Mucosa of rectum (tissue), 2 donors: ENCODE data around the gene TEAD1.

Source experiments
- H3K27ac ChIP-seq, 2 donors: one replicate each; pipeline ENCODE4 v1.7.0; 2013; ENCODE audit warnings: inconsistent platforms in 2 of 2, low read depth in 2 of 2, low read length in 2 of 2
- H3K27me3 ChIP-seq, 2 donors: one replicate each; pipeline ENCODE4 v1.7.0; 2013; ENCODE audit warnings: low read length in 2 of 2; ENCODE audit not compliant: control insufficient read depth in 2 of 2, insufficient read depth in 2 of 2
- H3K36me3 ChIP-seq, 2 donors: one replicate each; pipeline ENCODE4 v1.7.0; 2013; ENCODE audit warnings: low read length in 2 of 2; ENCODE audit not compliant: control insufficient read depth in 2 of 2, insufficient read depth in 2 of 2
- H3K4me1 ChIP-seq, 2 donors: one replicate each; pipeline ENCODE4 v1.7.0; 2013; ENCODE audit warnings: low read length in 2 of 2, mild to moderate bottlenecking in 1 of 2; ENCODE audit not compliant: control insufficient read depth in 2 of 2, insufficient read depth in 2 of 2
- H3K4me3 ChIP-seq, 2 donors: one replicate each; pipeline ENCODE4 v1.7.0; 2013; ENCODE audit warnings: low read length in 2 of 2
- H3K9ac ChIP-seq, 2 donors: one replicate each; pipeline ENCODE4 v1.7.0; 2013; ENCODE audit warnings: low read length in 2 of 2, low read depth in 1 of 2, mild to moderate bottlenecking in 1 of 2
- H3K9me3 ChIP-seq, 2 donors: one replicate each; pipeline ENCODE4 v1.7.0; 2013; ENCODE audit warnings: low read length in 2 of 2; ENCODE audit not compliant: control insufficient read depth in 2 of 2
- donor health status: healthy.
- donor health status: Normal muscosa, but diverticular disease.

TEAD1 gene

DNA sequence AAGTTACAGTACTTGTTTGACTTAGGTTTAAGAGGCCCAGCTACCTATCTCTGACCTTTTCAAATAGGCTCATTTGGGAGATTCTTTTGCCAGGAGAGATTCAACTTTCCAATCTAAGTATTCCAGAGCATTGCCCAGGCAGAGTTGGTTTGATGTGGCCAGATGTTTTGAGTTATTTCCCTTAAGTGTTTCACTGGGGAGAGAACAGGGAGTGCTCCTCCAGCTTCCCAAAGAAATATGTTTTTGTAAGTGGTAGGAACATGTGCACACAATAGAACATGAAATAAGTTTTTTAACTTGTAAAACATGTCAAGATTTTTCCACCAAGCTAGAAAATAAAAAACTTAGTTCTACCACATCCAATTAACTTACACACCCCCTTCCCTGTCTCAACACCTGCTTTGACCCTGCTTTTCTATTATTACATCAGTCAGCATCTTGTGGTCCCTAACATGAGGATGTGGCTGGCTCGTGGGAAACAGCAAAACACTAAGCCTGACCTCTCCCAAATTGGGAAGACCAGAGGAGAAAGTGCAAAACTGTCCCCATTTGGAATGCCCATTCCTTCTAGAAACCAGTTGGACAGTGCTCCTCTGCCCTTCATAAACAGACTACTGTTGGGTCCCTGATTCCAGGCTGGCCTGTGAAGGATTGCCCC lies 264.5 kb downstream of the TEAD1 start:
- Histone ChIP-seq H3K4me3 (no peak overlapping the region), H3K9me3 (no peaks in the 10 kb centered on the region), H3K4me1 (no peaks in the 10 kb centered on the region), H3K27ac (no peak overlapping the region), H3K27me3 (no peaks in the 10 kb centered on the region), H3K36me3 (peaks cover 0 to 11% of the 10 kb centered on the region in 2 donors), H3K9ac (no peak overlapping the region)

DNA sequence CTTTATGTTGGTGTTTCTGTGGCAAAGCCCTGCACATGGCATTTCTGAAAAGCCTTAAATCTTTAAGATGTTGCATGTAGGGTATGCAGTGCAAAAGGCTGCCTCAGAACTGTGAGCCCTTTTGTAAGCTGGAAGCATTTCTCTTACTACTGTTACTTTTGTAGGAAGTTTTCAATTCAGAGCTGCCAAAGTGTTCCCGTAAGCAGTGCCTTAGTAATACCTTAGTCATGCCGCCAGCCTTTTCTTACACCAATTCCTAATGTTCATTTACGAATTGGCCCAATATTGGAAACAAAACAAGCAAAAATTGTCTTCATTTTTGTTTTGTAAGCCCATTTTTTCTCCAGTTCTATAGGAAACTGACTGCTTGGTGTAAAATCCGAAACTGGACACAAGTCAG lies 267.4 kb downstream of the TEAD1 start:
- H3K4me3 ChIP-seq = no peak overlapping the region
- no peak overlapping the region for H3K9ac ChIP-seq
- no peaks in the 10 kb centered on the region for H3K9me3 ChIP-seq
- peaks cover 0 to 11% of the 10 kb centered on the region in 2 donors for H3K36me3 ChIP-seq
- no peak overlapping the region for H3K27ac ChIP-seq
- no peaks in the 10 kb centered on the region for H3K4me1 ChIP-seq
- H3K27me3 ChIP-seq = no peaks in the 10 kb centered on the region

DNA sequence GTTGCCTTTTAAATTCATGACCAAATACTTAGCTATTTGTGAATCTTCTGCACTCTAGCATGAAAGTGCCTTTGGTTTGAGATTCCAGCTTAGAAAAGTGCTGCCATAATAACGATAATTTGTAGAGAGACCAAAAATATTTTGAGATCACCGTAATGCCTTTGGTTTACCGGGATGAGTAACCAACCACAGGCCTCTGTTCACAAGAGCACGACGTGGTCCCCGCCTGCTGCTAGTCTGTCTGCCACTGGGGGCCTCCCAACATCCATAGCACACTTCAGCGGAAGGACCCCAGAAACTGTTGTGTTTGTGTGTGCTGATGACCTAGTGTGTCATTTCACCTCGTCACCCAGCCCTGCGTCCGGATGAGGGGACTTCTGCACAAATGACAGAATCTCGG lies 267.9 kb downstream of the TEAD1 start:
- H3K36me3 ChIP-seq = peaks cover 0 to 10% of the 10 kb centered on the region in 2 donors
- H3K27me3 ChIP-seq = no peaks in the 10 kb centered on the region
- H3K9me3 ChIP-seq = no peaks in the 10 kb centered on the region
- no peak overlapping the region for H3K27ac ChIP-seq
- no peak overlapping the region for H3K9ac ChIP-seq
- no peak overlapping the region for H3K4me3 ChIP-seq
- no peaks in the 10 kb centered on the region for H3K4me1 ChIP-seq

DNA sequence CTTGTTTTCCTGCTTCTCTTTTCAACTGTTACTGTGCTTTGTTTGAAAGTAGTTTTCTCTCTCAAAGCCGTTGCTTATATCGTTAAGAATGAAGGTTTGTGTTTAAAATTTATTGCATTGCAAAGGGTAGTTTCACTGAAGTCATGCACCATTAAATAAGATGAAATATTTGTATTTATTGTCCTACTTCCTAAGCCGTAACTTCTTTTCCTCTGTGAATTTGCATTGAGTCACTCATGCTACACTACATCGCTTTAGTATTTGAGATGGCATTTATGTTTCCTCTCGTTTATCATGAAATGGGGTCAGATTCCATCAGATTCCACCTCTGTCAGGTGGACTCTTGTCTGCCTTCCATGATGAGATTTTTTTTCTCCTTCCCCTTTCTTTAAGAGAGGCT lies 269.1 kb downstream of the TEAD1 start:
- H3K4me3 ChIP-seq = no peak overlapping the region
- H3K9ac ChIP-seq = no peak overlapping the region
- peaks cover 0 to 8% of the 10 kb centered on the region in 2 donors for H3K36me3 ChIP-seq
- no peaks in the 10 kb centered on the region for H3K4me1 ChIP-seq
- H3K27me3 ChIP-seq = no peaks in the 10 kb centered on the region
- H3K9me3 ChIP-seq = no peaks in the 10 kb centered on the region
- no peak overlapping the region for H3K27ac ChIP-seq

DNA sequence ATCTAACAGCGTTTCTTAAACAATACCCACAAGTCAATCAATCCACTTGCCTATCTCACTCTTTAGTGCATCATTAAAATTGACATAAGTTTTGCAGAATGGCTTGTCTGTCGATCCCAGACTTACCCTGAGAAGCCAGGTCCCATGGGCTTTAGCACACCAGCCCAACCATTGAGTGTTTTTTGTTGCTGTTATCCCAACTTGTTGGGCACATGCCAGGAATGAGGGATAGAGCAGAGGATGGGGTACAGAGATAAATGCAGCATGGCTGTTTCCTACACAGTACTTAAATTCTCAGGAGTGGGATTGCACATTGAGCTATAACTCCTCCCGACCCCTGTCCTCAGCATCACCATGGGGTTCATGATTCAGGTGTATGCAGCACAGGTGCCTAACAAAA lies 270.7 kb downstream of the TEAD1 start:
- Histone ChIP-seq H3K36me3 (peaks cover 0 to 5% of the 10 kb centered on the region in 2 donors), H3K4me3 (no peak overlapping the region), H3K9ac (no peak overlapping the region), H3K9me3 (no peaks in the 10 kb centered on the region), H3K4me1 (no peaks in the 10 kb centered on the region), H3K27ac (no peak overlapping the region), H3K27me3 (no peaks in the 10 kb centered on the region)

DNA sequence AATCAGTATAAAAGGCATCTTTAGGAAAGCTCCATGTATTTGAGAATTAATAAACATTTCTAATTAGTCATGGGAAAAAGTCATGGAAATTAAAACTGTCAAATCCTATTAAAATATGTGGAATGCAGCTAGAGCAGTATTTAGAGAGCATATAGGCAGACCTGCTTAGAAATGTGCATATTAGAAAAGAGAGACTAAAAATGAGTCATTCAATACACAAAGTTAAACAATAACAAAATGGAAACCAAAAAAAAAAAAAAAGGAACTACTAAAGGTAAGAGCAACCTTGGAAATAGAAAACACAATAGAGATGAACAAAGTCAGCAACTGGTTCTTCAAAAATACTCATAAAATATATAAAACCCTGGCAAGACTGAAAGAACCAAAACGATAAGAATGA lies 275.2 kb downstream of the TEAD1 start:
- H3K4me3 ChIP-seq = no peak overlapping the region
- no peaks in the 10 kb centered on the region for H3K36me3 ChIP-seq
- H3K4me1 ChIP-seq = no peaks in the 10 kb centered on the region
- no peaks in the 10 kb centered on the region for H3K27me3 ChIP-seq
- H3K9me3 ChIP-seq = peaks cover 0 to 2% of the 10 kb centered on the region in 2 donors
- H3K27ac ChIP-seq = no peak overlapping the region
- no peak overlapping the region for H3K9ac ChIP-seq

DNA sequence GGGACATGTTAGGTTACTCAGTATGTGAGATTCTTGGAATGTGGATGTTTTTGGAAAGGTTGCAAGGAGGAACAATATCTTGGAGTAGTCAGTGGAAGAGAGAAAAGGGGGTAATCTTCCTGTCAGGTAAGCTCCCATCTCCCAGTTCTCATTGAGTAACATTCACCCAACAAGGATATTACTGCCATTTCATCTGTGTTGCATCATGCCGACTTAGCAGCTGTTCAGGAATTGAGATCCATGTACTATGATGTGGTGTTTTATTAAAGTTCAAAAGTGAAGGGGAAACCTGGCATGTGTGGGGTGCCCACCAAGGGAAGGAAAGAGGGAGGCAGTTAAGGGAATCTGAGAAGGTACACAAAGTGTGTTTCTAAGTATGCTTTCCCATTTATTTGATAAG lies 276.4 kb downstream of the TEAD1 start:
- Histone ChIP-seq H3K9me3 (peaks cover 0 to 2% of the 10 kb centered on the region in 2 donors), H3K4me1 (no peaks in the 10 kb centered on the region), H3K27ac (no peak overlapping the region), H3K27me3 (no peaks in the 10 kb centered on the region), H3K36me3 (no peaks in the 10 kb centered on the region), H3K4me3 (no peak overlapping the region), H3K9ac (no peak overlapping the region)

DNA sequence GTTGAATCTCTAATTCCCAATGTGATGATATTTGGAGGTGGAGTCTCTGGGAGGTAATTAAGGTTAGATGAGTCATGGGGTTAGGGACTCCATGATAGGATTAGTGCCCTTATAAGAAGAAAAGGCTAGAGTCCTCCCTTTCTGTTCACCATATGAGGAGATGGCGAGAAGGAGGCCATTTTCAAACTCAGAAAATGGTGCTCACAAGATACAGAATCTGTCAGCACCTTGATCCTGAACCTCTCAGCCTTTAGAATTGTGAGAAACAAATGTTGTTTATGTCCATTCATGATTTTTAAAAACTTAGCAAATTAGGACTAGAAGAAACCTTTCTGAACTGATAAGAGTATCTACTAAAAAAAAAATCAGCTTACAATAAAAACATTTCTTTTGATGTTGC lies 277.2 kb downstream of the TEAD1 start:
- H3K27me3 ChIP-seq = no peaks in the 10 kb centered on the region
- no peaks in the 10 kb centered on the region for H3K36me3 ChIP-seq
- H3K4me1 ChIP-seq = no peaks in the 10 kb centered on the region
- peaks cover 0 to 2% of the 10 kb centered on the region in 2 donors for H3K9me3 ChIP-seq
- no peak overlapping the region for H3K27ac ChIP-seq
- no peak overlapping the region for H3K4me3 ChIP-seq
- no peak overlapping the region for H3K9ac ChIP-seq

DNA sequence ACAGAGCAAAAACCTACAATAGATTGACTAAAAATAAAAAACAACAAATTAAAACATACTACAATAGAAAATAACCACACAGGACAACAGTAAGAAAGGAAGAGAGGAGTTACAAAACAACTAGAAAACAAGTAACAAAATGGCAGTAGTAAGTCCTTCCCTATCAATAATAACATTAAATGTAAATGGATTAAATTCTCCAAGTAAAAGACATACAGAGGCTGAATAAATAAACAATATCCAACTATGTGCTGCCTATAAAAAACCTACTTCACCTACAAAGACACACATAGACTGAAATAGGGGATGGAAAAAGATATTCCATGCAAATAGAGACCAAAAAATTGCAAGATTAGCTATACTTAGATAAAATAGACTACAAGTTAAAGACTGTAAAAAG lies 277.9 kb downstream of the TEAD1 start:
- H3K36me3 ChIP-seq = no peaks in the 10 kb centered on the region
- no peaks in the 10 kb centered on the region for H3K4me1 ChIP-seq
- H3K27me3 ChIP-seq = no peaks in the 10 kb centered on the region
- no peak overlapping the region for H3K9ac ChIP-seq
- H3K27ac ChIP-seq = no peak overlapping the region
- H3K9me3 ChIP-seq = peaks cover 0 to 2% of the 10 kb centered on the region in 2 donors
- H3K4me3 ChIP-seq = no peak overlapping the region

DNA sequence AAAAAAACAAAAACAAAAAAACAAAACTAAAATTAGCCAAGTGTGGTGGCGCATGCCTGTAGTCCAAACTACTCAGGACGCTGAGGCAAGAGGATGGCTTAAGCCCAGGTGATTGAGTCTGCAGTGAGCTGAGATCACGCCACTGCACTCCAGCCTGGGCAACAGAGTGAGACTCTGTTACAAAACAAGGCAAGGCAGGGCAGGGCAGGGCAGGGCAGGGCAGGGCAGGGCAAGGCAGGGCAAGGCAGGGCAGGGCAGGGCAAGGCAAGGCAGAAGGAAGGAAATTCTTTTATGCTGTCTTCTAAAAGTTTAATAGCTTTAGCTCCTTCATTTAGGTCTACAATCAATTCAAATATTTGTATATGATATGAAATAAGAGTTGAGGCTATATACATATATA lies 284.8 kb downstream of the TEAD1 start:
- no peak overlapping the region for H3K9ac ChIP-seq
- no peaks in the 10 kb centered on the region for H3K9me3 ChIP-seq
- H3K4me1 ChIP-seq = no peaks in the 10 kb centered on the region
- no peak overlapping the region for H3K4me3 ChIP-seq
- no peaks in the 10 kb centered on the region for H3K27me3 ChIP-seq
- H3K27ac ChIP-seq = no peak overlapping the region
- H3K36me3 ChIP-seq = no peaks in the 10 kb centered on the region

DNA sequence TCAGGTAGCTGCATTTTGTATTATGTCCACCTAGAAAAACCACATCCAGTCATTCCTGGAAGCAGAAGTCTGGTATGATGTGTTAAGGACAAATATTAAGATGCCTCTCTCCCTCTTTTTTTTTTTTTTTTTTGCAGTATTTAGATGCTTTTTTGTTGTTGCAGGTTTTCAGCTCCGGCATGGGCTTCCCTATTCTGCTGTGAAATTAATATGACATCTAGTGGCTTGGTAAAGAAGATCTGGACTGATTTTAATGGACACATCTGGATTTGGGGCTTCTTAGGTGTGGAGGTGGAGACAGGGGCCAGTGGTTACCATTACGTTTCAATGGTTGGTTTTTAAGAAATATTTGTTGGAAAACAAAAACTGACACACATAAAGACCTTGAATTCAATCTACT lies 287.4 kb downstream of the TEAD1 start:
- H3K27me3 ChIP-seq = peaks cover 0 to 3% of the 10 kb centered on the region in 2 donors
- no peak overlapping the region for H3K4me3 ChIP-seq
- no peaks in the 10 kb centered on the region for H3K4me1 ChIP-seq
- H3K27ac ChIP-seq = no peak overlapping the region
- no peak overlapping the region for H3K9ac ChIP-seq
- no peaks in the 10 kb centered on the region for H3K9me3 ChIP-seq
- no peaks in the 10 kb centered on the region for H3K36me3 ChIP-seq
